ENCODE measurements around the gene ZNF3. TPM values are rescaled to one million over a fixed set of nuclear protein-coding genes. Genes with fewer than 3 reads are reported as not detected.

The ZNF3 gene
- total RNA-seq, 1 donor from 2014 or later: 23.6 TPM

DNA sequence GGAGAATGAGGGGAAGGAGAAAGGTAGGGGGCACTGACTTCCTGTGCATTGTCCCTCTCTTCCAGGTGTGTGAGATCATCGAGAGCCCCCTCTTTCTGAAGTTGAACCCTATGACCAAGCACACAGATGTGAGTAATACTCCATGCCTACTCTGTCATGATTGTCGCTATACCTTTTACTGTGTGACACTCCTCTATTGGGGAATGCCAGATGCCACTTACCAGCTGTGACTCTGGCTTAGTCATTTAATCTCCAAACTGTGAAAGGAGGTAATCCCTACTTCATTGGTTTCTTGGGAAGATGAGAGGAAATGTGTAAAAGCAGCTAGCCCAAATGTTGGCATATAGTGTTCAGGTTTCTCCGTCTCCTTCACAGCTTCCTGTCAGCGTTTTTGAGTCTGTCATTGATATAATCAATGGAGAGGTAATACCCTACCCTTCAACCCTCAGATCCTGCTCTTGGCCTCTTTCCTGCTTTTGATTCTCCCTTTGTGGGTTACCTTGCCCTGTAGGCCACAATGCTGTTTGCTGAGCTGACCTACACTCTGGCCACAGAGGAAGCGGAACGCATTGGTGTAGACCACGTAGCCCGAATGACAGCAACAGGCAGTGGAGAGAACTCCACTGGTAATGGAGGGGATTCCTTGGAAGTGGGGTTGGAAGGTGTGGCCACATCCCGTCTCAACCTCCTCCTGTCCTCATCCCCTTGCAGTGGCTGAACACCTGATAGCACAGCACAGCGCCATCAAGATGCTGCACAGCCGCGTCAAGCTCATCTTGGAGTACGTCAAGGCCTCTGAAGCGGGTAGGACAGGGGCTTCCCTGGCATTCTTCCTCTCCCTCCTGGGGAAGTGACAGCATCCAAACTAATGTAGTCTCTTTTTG lies 9.2 kb upstream of the ZNF3 start:
- H3K27me3 Mint-ChIP-seq (ENCODE audit: low read depth): peaks cover under 1% of the 10 kb centered on the region
- DNase-seq (ENCODE audit: low spot score): no peak
- peaks cover 19% of the 10 kb centered on the region for H3K4me1 Mint-ChIP-seq (ENCODE audit: low read depth)
- H3K36me3 Mint-ChIP-seq (ENCODE audit: low read depth): peaks cover 62% of the 10 kb centered on the region
- H3K9me3 Mint-ChIP-seq: no peaks in the 10 kb centered on the region
- intact Hi-C loops (cut with micrococcal nuclease): no loop called here
- peak overlapping the region; percentile 53 for H3K27ac Mint-ChIP-seq
- peak overlapping the region; percentile 34 for H3K4me3 Mint-ChIP-seq (ENCODE audit: low read depth)

- Mint-ChIP-seq H3K36me3 (ENCODE audit: low read depth) (peaks cover 51% of the 10 kb centered on the region), H3K4me3 (ENCODE audit: low read depth) (peak overlapping the region; percentile 87), H3K27ac (peak overlapping the region; percentile 89), H3K27me3 (ENCODE audit: low read depth) (peaks cover 2% of the 10 kb centered on the region), H3K4me1 (ENCODE audit: low read depth) (peaks cover 18% of the 10 kb centered on the region), H3K9me3 (no peaks in the 10 kb centered on the region)
- intact Hi-C loops (cut with micrococcal nuclease): loop anchor here (1.0 to 10.0 kb wide), 4 partner anchors 11 to 465 kb away; partner anchors contain the start of genes LAMTOR4 and MBLAC1
- no peak for DNase-seq (ENCODE audit: low spot score)
Measured at GRCh38 chr7:100089458-100090196, 8.1 kb upstream of the ZNF3 start.

- peak; percentile 84 for DNase-seq (ENCODE audit: low spot score)
- Mint-ChIP-seq H3K27ac (peak within 1 kb of the TSS; percentile 89), H3K9me3 (no peaks in the 10 kb centered on the region), H3K4me1 (ENCODE audit: low read depth) (peaks cover 18% of the 10 kb centered on the region), H3K4me3 (ENCODE audit: low read depth) (peak within 1 kb of the TSS; percentile 87), H3K36me3 (ENCODE audit: low read depth) (peaks cover 43% of the 10 kb centered on the region), H3K27me3 (ENCODE audit: low read depth) (peaks cover 2% of the 10 kb centered on the region)
- intact Hi-C loops (cut with micrococcal nuclease): loop anchor here (1.0 to 10.0 kb wide), 4 partner anchors 11 to 464 kb away; partner anchors contain the start of genes LAMTOR4 and MBLAC1
Measured at GRCh38 chr7:100088621-100089457, 7.3 kb upstream of the ZNF3 start, which contains the start of gene COPS6. TSS of gene COPS6 (plus strand) at chr7:100088969. CDS start at chr7:100088991, 22 bp downstream.

DNA sequence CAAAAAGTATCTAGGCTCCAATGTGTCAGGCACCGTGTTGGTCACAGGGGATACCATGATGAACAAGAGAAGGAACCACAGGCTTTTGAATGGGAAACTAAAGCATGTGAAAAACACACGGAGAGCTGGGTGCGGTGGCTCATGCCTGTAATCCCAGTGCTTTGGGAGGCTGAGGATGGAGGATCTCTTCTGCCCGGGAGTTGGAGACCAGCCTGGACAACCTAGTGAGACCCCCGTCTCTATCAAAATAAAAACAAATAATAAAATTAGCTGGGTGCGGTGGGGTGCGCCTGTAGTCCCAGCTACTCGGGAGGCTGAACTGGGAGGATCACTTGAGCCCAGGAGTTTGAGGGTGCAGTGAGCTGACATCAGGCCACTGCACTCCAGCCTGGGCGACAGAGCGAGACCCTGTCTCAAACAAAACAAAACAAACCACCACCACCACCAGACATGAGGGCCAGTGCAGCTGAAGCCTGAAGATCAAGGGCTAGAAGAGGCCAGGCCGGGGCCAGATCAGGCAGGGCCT lies 6.6 kb upstream of the ZNF3 start:
- H3K4me1 Mint-ChIP-seq (ENCODE audit: low read depth): peaks cover 18% of the 10 kb centered on the region
- intact Hi-C loops (cut with micrococcal nuclease): loop anchor here (2.0 to 10.0 kb wide), 3 partner anchors 39 to 463 kb away; partner anchors contain the start of genes LAMTOR4 and MBLAC1

DNA sequence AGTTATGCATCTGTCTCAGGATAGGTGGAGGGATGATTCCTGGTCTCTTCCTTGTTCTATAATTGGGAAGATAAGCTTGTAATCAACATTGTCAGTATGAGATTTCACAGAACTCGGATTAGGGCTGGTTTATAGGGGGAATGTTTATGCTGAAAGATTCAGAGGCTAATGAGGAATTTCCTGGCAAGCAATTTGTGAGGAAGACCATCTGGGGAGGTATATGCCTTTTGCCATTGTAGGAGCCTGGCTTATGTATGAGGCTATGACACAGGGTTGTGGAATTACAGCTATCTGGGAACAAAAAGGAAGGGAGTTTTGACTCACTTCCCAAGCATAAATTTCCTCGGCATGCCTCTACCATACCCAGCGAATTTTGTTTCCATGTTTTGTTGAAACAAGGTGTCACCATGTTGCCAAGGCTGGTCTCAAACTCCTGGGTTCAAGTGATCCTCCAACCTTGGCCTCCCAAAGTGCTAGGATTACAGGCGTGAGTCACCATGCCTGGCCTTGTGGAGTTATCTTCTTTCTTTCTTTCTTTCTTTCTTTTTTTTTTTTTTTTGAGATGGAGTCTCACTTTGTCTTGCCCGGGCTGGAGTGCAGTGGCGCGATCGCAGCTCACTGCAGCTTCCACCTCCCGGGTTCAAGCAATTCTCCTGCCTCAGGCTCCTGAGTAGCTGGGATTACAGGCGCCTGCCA lies 5.7 kb upstream of the ZNF3 start:
- intact Hi-C loops (cut with micrococcal nuclease): loop anchor here (10.0 kb wide), 1 partner anchor 462 kb away; no protein-coding TSS in a partner anchor
- Mint-ChIP-seq H3K4me1 (ENCODE audit: low read depth) (peaks cover 25% of the 10 kb centered on the region), H3K27ac (no peak overlapping the region)

More for the DNA sequence above, 6.6 kb upstream of the ZNF3 start:
- Mint-ChIP-seq H3K36me3 (ENCODE audit: low read depth) (peaks cover 36% of the 10 kb centered on the region), H3K27me3 (ENCODE audit: low read depth) (peaks cover 2% of the 10 kb centered on the region), H3K27ac (peak overlapping the region; percentile 89), H3K9me3 (no peaks in the 10 kb centered on the region), H3K4me3 (ENCODE audit: low read depth) (peak overlapping the region; percentile 87)
- DNase-seq (ENCODE audit: low spot score): no peak

DNA sequence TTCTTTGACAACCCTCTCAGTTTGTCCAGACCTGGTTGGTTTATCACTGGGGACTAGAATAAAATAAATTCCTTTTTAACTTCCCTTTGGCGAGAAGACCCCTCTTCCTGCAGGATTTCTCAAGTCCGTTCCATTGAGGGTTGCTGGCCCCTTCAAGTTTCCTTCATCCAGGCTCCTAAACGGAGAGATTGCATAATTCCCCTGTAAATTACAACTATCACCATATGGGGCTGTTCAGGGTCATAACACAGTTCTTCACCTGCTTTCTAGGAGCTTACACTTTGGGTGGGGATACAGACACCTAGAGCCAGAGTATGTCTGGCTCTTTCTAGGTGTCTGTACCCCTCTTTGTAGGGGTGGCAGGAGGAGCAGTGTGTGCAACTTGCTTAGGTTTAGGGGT lies 4.0 kb upstream of the ZNF3 start:
- intact Hi-C loops (cut with micrococcal nuclease): loop anchor here (10.0 kb wide), 1 partner anchor 461 kb away; no protein-coding TSS in a partner anchor
- Mint-ChIP-seq H3K27ac (no peak overlapping the region), H3K4me3 (ENCODE audit: low read depth) (no peak overlapping the region)

More for the DNA sequence above, 5.7 kb upstream of the ZNF3 start:
- Mint-ChIP-seq H3K9me3 (no peaks in the 10 kb centered on the region), H3K27me3 (ENCODE audit: low read depth) (peaks cover 2% of the 10 kb centered on the region), H3K4me3 (ENCODE audit: low read depth) (peak overlapping the region; percentile 32), H3K36me3 (ENCODE audit: low read depth) (peaks cover 26% of the 10 kb centered on the region)
- DNase-seq (ENCODE audit: low spot score): no peak

GRCh38 chr7:100082978-100083377 lies 1.5 kb upstream of the ZNF3 start:
- DNase-seq (ENCODE audit: low spot score): no peak
- Mint-ChIP-seq H3K4me1 (ENCODE audit: low read depth) (peaks cover 23% of the 10 kb centered on the region), H3K9me3 (no peaks in the 10 kb centered on the region), H3K27me3 (ENCODE audit: low read depth) (peaks cover 2% of the 10 kb centered on the region), H3K4me3 (ENCODE audit: low read depth) (peak overlapping the region; percentile 89), H3K27ac (peak overlapping the region; percentile 88), H3K36me3 (ENCODE audit: low read depth) (peaks cover 26% of the 10 kb centered on the region)
- intact Hi-C loops (cut with micrococcal nuclease): loop anchor here (1.0 to 10.0 kb wide), 4 partner anchors 18 to 458 kb away; partner anchors contain the start of genes AP4M1 and MCM7

More for the DNA sequence above, 4.0 kb upstream of the ZNF3 start:
- no peak for DNase-seq (ENCODE audit: low spot score)
- Mint-ChIP-seq H3K27me3 (ENCODE audit: low read depth) (peaks cover 2% of the 10 kb centered on the region), H3K4me1 (ENCODE audit: low read depth) (peaks cover 27% of the 10 kb centered on the region), H3K9me3 (no peaks in the 10 kb centered on the region), H3K36me3 (ENCODE audit: low read depth) (peaks cover 18% of the 10 kb centered on the region)

GRCh38 chr7:100080907-100081534 lies 502 bp downstream of the ZNF3 start:
- peak overlapping the region; percentile 89 for H3K4me3 Mint-ChIP-seq (ENCODE audit: low read depth)
- no peaks in the 10 kb centered on the region for H3K9me3 Mint-ChIP-seq
- peaks cover 43% of the 10 kb centered on the region for H3K36me3 Mint-ChIP-seq (ENCODE audit: low read depth)
- intact Hi-C loops (cut with micrococcal nuclease): loop anchor here (2.0 to 10.0 kb wide), 4 partner anchors 32 to 456 kb away; partner anchors contain the start of genes TRIM4 and ZSCAN21
- peak overlapping the region; percentile 82 for H3K27ac Mint-ChIP-seq
- H3K4me1 Mint-ChIP-seq (ENCODE audit: low read depth): peaks cover 23% of the 10 kb centered on the region
- H3K27me3 Mint-ChIP-seq (ENCODE audit: low read depth): peaks cover 2% of the 10 kb centered on the region
- DNase-seq (ENCODE audit: low spot score): no peak

DNA sequence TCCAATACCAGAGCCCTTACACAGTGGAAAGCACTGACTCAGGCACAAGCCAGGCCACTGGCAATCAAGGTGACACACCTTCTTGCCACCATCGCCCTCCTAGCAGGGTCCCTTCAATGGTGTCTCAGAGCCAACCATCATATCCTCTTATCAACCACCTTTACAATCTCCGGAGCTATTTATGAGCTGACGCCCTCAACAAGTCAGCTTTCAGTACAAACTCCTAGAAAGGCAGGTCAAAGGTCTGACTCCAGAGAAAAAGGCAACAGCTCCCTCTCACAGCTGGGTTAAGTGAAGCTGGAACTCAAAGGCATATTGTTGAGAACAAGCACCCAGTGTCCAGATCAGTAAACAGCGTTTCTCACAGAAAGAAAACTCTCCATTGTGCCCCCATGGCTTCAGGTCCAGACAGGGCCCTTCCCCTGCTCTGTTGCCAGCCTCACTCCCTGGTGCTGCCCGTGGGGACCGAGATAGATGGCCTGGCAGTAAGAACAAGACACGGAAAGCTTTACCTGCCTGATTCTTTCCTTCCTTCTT lies 2.4 kb downstream of the ZNF3 start:
- Mint-ChIP-seq H3K27me3 (ENCODE audit: low read depth) (no peaks in the 10 kb centered on the region), H3K4me3 (ENCODE audit: low read depth) (no peak overlapping the region)

DNA sequence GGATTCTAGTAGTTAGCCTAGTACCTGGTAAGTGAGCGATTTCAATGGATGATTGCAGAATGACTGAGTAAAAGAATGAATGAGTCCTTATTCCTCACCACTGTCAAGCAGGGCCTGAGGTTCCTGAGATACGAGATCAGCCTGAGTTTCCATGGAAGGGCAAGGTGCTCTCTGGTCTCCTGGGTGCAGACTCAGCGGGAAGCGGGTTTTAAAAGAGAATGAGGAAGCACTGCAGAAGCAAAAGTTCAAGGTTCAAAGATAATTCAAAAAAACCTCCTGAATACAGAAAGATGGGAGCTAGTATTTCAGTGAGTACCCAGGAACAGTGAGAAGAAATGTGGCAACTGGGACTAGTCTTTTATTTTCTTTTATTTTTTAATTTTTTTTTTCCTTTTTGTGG lies 4.3 kb downstream of the ZNF3 start:
- Mint-ChIP-seq H3K9me3 (peaks cover 13% of the 10 kb centered on the region), H3K27me3 (ENCODE audit: low read depth) (no peaks in the 10 kb centered on the region), H3K36me3 (ENCODE audit: low read depth) (peaks cover 82% of the 10 kb centered on the region), H3K4me3 (ENCODE audit: low read depth) (no peak overlapping the region), H3K4me1 (ENCODE audit: low read depth) (peaks cover 15% of the 10 kb centered on the region), H3K27ac (no peak overlapping the region)
- intact Hi-C loops (cut with micrococcal nuclease): no loop called here
- DNase-seq (ENCODE audit: low spot score): no peak

More for the DNA sequence above, 2.4 kb downstream of the ZNF3 start:
- H3K9me3 Mint-ChIP-seq: no peaks in the 10 kb centered on the region
- DNase-seq (ENCODE audit: low spot score): no peak
- peaks cover 23% of the 10 kb centered on the region for H3K4me1 Mint-ChIP-seq (ENCODE audit: low read depth)
- intact Hi-C loops (cut with micrococcal nuclease): no loop called here
- peaks cover 63% of the 10 kb centered on the region for H3K36me3 Mint-ChIP-seq (ENCODE audit: low read depth)
- H3K27ac Mint-ChIP-seq: peak overlapping the region; percentile 2

- H3K4me1 Mint-ChIP-seq (ENCODE audit: low read depth): peaks cover 8% of the 10 kb centered on the region
- peaks cover 91% of the 10 kb centered on the region for H3K36me3 Mint-ChIP-seq (ENCODE audit: low read depth)
- no peak for DNase-seq (ENCODE audit: low spot score)
- H3K4me3 Mint-ChIP-seq (ENCODE audit: low read depth): no peak overlapping the region
- no peaks in the 10 kb centered on the region for H3K27me3 Mint-ChIP-seq (ENCODE audit: low read depth)
- H3K27ac Mint-ChIP-seq: no peak overlapping the region
- H3K9me3 Mint-ChIP-seq: peaks cover 31% of the 10 kb centered on the region
- intact Hi-C loops (cut with micrococcal nuclease): no loop called here
Measured at GRCh38 chr7:100075418-100075817, 6.1 kb downstream of the ZNF3 start.

Data from activated T-helper 2 cell treated with anti-CD3 and anti-CD28 coated beads, Interferon-gamma antibody, Interleukin-2, Interleukin-4, amounts not matched to agents 10 μg/mL and 5 μg/mL and 100 μg/mL, durations not matched to agents 14 hours and 24 hours and 36 hours (primary cell).